HG03064 (cell line): ENCODE measurements around the gene TXNL4A.

Source experiments
- ATAC-seq: cut with Tn5 transposase; IDR thresholded peaks from one replicate; pipeline ENCODE4 v1.9.1; 2021; ENCODE audit warnings: low read depth; ENCODE audit not compliant: unreplicated experiment

The TXNL4A gene

GRCh38 chr18:79950515-79951341, 37.6 kb downstream of the TXNL4A start:
- peak; percentile 32 for ATAC-seq

- ATAC-seq = no peak
Measured at GRCh38 chr18:79949697-79950487, 38.5 kb downstream of the TXNL4A start.

GRCh38 chr18:79948719-79949411, 39.5 kb downstream of the TXNL4A start:
- ATAC-seq = no peak

GRCh38 chr18:79947881-79948610, 40.3 kb downstream of the TXNL4A start:
- no peak for ATAC-seq

DNA sequence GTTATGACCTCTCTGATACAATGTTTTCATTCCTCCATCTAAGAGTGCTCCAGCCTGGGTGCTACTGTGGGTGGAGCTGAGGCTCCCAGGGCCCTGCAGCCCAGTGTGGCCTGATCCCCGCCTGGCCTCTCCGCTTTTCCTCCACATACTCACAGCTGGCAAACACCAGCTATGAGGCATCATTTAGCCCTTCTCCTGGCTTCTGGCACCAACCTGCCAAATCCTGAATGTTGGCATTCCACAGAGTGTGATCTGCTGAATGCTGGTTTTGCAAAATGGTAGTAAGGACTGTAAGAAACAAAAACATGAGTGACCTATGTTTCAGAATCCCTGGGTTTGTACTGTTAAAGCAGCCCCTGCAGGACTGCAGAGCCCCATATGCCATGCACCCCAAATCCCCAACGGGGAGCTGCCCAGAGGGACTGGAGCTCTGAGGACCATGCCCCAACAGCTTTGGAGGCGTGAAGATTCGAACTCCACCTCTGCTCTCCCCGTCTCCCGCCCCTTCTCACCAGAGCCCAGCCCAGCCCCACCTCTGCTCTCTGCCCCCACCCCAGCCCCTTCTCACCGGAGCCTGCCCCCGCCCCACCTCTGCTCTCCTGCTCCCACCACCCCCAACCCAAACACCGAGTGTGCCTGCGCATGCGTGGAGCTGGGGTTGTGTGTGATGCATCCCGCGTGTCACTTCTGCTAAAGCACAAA, 41.2 kb downstream of the TXNL4A start:
- no peak for ATAC-seq

DNA sequence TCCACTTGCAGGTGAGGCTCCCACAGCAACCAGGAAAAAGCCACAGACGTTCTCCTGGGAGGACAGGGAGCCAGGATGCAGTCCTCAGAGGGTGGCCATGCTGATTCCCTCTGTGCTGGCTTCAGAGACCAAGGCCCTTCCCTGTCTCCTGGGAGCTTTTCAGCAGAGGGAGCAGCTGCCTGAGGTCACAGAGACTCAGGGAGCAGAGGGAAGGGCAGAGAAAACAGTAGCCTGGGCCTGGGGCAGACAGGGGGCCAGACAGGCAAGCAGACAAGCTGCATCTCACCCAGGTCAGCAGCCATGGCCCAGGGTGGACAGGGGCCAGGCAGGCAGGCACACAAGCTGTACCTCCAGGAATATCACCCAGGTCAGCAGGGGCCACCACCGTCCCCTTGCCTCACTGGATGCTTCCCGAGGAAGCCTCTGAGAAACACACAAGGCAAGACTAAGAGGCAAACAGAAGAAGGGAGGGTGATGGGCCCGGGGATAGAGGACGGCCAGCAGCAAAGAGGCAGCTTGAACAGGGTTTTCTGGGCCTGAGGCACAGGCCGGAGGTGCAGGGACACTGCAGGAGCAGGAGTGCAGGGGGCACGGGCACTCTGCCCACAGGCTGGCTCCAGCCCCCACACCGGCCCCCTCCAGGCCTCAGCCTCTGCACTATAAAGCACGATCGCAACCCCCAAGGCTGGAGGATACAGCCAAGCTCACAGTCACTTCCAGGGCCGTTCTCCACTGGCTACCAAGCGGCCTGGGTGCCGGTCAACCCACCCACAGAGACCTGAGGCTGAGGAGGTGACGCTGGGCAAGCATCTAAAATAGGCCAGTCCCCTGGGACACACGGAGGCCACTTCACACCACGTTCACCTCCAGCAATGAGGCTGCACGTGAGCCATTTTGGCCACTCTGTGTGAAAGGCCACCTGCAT, 43.0 kb downstream of the TXNL4A start:
- no peak for ATAC-seq

GRCh38 chr18:79944746-79945117, 43.6 kb downstream of the TXNL4A start:
- no peak for ATAC-seq

- no peak for ATAC-seq
Measured at GRCh38 chr18:79944126-79944731, 44.1 kb downstream of the TXNL4A start.

- no peak for ATAC-seq
Measured at GRCh38 chr18:79943608-79944125, 44.7 kb downstream of the TXNL4A start.

DNA sequence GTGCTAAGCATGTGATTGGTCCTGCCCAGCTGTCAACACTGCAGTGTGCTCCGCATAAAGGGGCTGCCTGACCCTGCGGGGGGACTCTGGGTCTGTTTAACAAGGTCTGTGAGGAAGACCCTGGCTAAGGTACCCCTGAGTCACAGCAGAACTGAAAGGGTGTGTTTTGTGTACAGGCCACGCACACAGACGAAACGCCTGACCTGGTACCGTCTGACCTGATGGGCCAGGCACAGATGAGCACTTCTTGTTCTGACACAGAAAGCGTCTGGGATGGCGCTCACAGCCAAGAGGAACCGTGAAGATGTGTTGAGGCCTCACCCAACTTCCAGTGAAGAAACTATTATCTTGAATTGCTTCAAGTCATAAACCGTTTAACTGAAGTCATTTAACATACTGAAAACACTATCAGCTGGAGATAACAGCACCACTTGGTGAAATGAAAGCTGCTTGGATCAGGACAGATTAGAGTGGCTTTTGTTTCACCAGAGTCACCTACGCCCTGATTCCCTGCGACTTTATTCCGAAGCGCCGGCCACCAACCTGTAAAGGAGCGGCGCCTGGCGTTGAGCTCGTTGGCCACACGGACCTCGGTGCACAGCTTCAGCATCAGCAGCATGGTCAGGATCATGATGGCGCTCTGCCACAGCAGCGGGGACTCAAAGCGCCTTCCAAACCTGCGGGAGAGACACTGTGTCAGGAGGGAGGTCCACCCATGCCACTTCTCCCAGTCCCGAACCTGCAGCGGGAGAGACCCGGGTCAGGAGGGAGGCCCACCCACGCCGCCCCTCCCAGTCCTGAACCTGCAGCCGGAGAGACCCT, 45.4 kb downstream of the TXNL4A start:
- no peak for ATAC-seq

DNA sequence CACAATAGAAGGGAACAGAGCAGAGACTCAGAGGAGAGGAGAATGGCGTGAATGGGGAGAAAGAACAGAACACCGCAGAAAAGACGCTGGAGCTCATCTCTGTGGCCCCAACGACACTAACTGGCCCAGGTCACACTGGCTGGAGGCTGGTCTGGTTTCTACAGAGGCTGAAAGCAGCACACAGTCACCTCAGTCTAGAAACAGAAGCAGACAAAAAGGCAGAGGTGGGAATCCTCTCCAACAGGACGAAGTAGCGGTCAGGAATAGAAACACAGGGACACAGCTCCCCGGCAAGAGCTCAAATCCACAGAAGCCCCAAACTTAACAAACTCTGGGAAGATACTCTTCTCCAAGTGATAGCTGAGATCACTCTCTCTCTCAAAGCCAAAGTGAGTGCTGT, 46.2 kb downstream of the TXNL4A start:
- ATAC-seq = no peak

- no peak for ATAC-seq
Measured at GRCh38 chr18:79941473-79942119, 46.8 kb downstream of the TXNL4A start.

GRCh38 chr18:79940814-79941472, 47.4 kb downstream of the TXNL4A start:
- ATAC-seq = no peak

- ATAC-seq = no peak
Measured at GRCh38 chr18:79940126-79940813, 48.1 kb downstream of the TXNL4A start.

DNA sequence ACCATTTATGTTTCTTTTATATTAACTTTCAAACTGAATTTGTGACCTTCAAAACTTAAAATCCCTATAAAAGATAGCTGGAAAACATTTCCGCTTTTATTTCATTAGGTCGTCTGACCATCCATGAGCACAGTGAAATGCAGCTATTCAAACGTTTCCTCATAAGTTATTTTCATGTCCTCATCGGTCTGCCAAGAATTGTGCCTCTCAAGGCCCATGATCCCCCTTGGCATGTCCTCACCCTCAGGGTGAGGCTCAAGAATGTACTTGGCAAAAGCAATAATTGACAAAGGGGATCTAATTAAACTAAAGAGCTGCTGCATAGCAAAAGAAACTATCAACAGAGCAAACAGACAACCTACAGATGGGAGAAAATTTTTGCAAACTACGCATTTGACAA, 49.3 kb downstream of the TXNL4A start:
- ATAC-seq = no peak

GRCh38 chr18:79938196-79938595, 50.2 kb downstream of the TXNL4A start:
- ATAC-seq = no peak
